ENCODE measurements around the gene HTD2. TPM values are rescaled to one million over a fixed set of nuclear protein-coding genes. Genes with fewer than 3 reads are reported as not detected.

The HTD2 gene
- total and polyA plus RNA-seq, 2 of the 4 experiments (the other 2 are of a cell fraction) = 6.4 to 13.3 TPM

GRCh38 chr3:58271901-58272501 lies 34.3 kb upstream of the HTD2 start:
- no peak overlapping the region for H3K4me3 ChIP-seq (ENCODE audit: insufficient read depth, low read depth, low read length)
- peak overlapping the region; percentile 71; the same call in 1 of the 2 replicates for H2AK5ac ChIP-seq (ENCODE audit: low read depth, low read length)
- peak overlapping the region in 1 of 2 experiments; percentile 53; a peak in 2 of 4 replicates for H4K8ac ChIP-seq (ENCODE audit: low read depth in 2 of 2, low read length in 2 of 2)
- no peak overlapping the region for H2BK15ac ChIP-seq (ENCODE audit: low read depth, low read length)
- dilution Hi-C loops (cut with HindIII; ENCODE audit: low sequenced_read_pairs, unreplicated experiment) = no loop called here
- peak overlapping the region; percentile 82 for H3K4me2 ChIP-seq (ENCODE audit: low read depth, low read length)
- peak overlapping the region; percentile 27; the same call in 1 of the 2 replicates for H4K91ac ChIP-seq (ENCODE audit: insufficient read depth, low read depth, low read length)
- intact Hi-C loops (cut with micrococcal nuclease) = no loop called here
- ATAC-seq (ENCODE audit: low read depth) (peak; percentile 96), DNase-seq (peak; percentile 93)
- H4K20me1 ChIP-seq (ENCODE audit: insufficient read depth, low read length) = no peaks in the 10 kb centered on the region
- H3K14ac ChIP-seq (replicated peaks; ENCODE audit: low read depth, low read length) = no peak overlapping the region
- in situ Hi-C loops (cut with MboI; ENCODE audit: low sequenced_read_pairs) = no loop called here
- peak overlapping the region; percentile 76; the same call in 1 of the 2 replicates for H2BK20ac ChIP-seq (ENCODE audit: low read depth, low read length)
- no TSS peak for BruUV-seq (replicated peaks)
- WGBS, 2 experiments (ENCODE audit: extremely low coverage in 2 of 2, insufficient read length in 1 of 2) = no CpG with 5 or more reads among the region's 7 CpGs
- TF ChIP-seq RAD21 (IDR thresholded peaks at IDR 0.05; ENCODE audit: low read length) (no peak), USF2 (IDR thresholded peaks at IDR 0.05; ENCODE audit: low read depth, low read length) (no peak), FOS (IDR thresholded peaks at IDR 0.05; ENCODE audit: low read depth, low read length) (peak; percentile 88), BHLHE40 (IDR thresholded peaks at IDR 0.05; ENCODE audit: low read depth, low read length) (no peak), ELK1 (IDR thresholded peaks at IDR 0.05; ENCODE audit: borderline replicate concordance, low read depth, low read length) (no peak), CEBPB (IDR thresholded peaks at IDR 0.05; ENCODE audit: low read depth, low read length) (peak; percentile 81), CTCF (conservative IDR thresholded peaks at IDR 0.05; ENCODE audit: low read depth, low read length) (no peak), MAFK (IDR thresholded peaks at IDR 0.05; ENCODE audit: low read depth, low read length) (no peak), RCOR1 (IDR thresholded peaks at IDR 0.05; ENCODE audit: insufficient replicate concordance, low read length) (peak; percentile 100)
- H3K4me1 ChIP-seq (ENCODE audit: control insufficient read depth, insufficient read depth, low read length) = peaks cover 8% of the 10 kb centered on the region
- no peak overlapping the region for H2AK9ac ChIP-seq (replicated peaks; ENCODE audit: low read depth, low read length, poor library complexity)
- peak overlapping the region; percentile 55; the same call in 1 of the 2 replicates for H3K27ac ChIP-seq (ENCODE audit: insufficient read depth, low read length)
- H3K9me3 ChIP-seq (ENCODE audit: control insufficient read depth, insufficient read depth, low read length) = no peaks in the 10 kb centered on the region
- peak overlapping the region; percentile 87 for H2BK120ac ChIP-seq (ENCODE audit: low read depth, low read length)
- CTCF ChIA-PET = interaction anchor here (0.8 to 1.0 kb wide), 2 partner anchors 33 to 34 kb away, joined by 3 read pairs; partner anchors contain the start of genes HTD2 and RPP14
- peak overlapping the region; percentile 98 for H2BK5ac ChIP-seq (ENCODE audit: low read depth, low read length, poor library complexity, severe bottlenecking)
- no peaks in the 10 kb centered on the region for H3K79me1 ChIP-seq (ENCODE audit: low read depth in 1 of 2, low read length in 2 of 2)
- H3K18ac ChIP-seq (ENCODE audit: low read depth, low read length) = peak overlapping the region; percentile 83; the same call in 1 of the 2 replicates
- H3K23ac ChIP-seq (ENCODE audit: low read depth, low read length) = no peak overlapping the region
- no peak overlapping the region for H2AFZ ChIP-seq (replicated peaks; ENCODE audit: low read length, poor library complexity)
- peak overlapping the region; percentile 51; the same call in 1 of the 2 replicates for H3K56ac ChIP-seq (ENCODE audit: extremely low read depth, insufficient read depth, low read length)
- POLR2A ChIA-PET (ENCODE audit: unreplicated experiment) = interaction anchor here (0.7 kb wide), 1 partner anchor 34 kb away, joined by 3 read pairs; the partner anchor contains the start of genes HTD2 and RPP14
- no peak overlapping the region for H3K9ac ChIP-seq (ENCODE audit: low read depth, low read length)
- peak overlapping the region; percentile 44; the same call in 1 of the 2 replicates for H3K4ac ChIP-seq (ENCODE audit: low read depth, low read length)
- H3K36me3 ChIP-seq (ENCODE audit: control insufficient read depth, insufficient read depth, low read length) = peaks cover 5% of the 10 kb centered on the region
- no peaks in the 10 kb centered on the region for H3K27me3 ChIP-seq (ENCODE audit: control insufficient read depth, insufficient read depth, low read length)
- 0 out of 2 replicates have a peak overlapping the region, but pooled peaks have one; percentile 65 for H4K5ac ChIP-seq (ENCODE audit: low read depth, low read length)
- peaks cover 11% of the 10 kb centered on the region for H3K9me1 ChIP-seq (ENCODE audit: insufficient read depth, low read length)

Data from IMR-90 (cell line).